C4-2B (cell line): ENCODE measurements around the gene GLRX2.
A peak's percentile ranks its signal among the peaks of the same experiment; 100 is the strongest.

Experiments used
- H3K27ac ChIP-seq: fragments of 450-650 bp; 2 replicates; pipeline ENCODE4 v1.5.1; 2017
- CTCF ChIP-seq: fragments of 450-650 bp; conservative IDR thresholded peaks from 2 replicates; pipeline ENCODE4 v1.5.1; 2017; ENCODE audit warnings: mild to moderate bottlenecking
- ZFX ChIP-seq: fragments of 450-650 bp; IDR thresholded peaks from 2 replicates; pipeline ENCODE4 v1.6.1; 2017

Gene GLRX2

GRCh38 chr1:193110864-193111263 lies 5.7 kb upstream of the GLRX2 start:
- no peak overlapping the region for H3K27ac ChIP-seq
- TF ChIP-seq CTCF (no peak), ZFX (no peak)

DNA sequence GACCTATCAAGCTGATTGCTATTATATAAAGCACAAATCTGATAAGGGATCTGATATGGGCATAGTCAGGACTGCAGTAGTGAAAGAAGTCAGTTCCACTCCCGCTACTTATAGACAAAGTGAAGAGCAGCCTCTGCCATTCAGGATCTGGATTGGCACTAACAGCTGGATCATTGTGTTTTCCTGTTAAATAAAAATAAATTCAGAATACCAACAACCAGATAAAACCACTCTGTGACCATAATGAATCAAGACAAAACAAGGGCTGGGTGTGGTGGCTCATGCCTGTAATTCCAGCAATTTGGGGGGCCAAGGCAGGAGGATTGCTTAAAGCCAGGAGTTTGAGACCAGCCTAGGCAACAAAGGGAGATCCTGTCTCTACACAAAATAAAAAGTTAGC lies 5.0 kb upstream of the GLRX2 start:
- TF ChIP-seq CTCF (no peak), ZFX (no peak)
- no peak overlapping the region for H3K27ac ChIP-seq

DNA sequence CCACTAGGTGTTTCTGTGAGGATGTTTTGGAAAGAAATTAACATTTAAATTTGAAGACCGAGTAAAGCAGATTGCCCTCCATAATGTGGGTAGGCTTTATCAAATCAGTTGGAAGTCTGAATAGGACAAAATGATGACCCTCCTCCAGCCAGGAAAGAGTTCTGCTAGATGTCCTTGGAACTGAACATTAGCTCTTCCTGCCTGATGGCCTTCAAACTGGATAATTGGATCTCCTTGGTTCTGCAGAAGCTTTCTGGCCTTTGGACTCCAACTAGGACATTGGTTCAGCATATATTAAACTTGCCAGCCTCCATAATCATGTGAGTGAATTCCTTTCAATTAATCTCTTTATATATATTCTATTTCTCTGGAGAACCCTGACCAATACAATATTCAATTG lies 4.4 kb upstream of the GLRX2 start:
- no peak overlapping the region; the same call in 1 of the 2 replicates for H3K27ac ChIP-seq
- TF ChIP-seq ZFX = no peak
- no peak for TF ChIP-seq CTCF

DNA sequence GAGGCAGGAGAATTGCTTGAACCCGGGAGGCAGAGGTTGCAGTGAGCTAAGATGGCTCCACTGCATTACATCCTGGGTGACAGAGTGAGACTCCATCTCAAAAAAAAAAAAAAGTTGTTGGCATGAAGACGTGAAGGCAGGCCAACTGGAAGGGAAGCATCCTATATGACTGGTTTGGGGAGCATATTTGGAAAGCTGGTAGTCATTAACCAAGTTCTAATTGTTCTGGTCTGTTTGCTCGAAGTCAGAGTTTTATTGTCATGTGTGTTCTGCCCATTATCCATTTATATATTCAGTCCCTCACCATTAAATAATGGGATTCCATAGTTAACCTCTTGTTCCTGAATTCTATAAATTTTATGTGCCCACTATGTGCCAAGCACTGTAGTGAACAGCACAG lies 3.3 kb upstream of the GLRX2 start:
- TF ChIP-seq CTCF (no peak), ZFX (no peak)
- peak overlapping the region; percentile 92 for H3K27ac ChIP-seq

DNA sequence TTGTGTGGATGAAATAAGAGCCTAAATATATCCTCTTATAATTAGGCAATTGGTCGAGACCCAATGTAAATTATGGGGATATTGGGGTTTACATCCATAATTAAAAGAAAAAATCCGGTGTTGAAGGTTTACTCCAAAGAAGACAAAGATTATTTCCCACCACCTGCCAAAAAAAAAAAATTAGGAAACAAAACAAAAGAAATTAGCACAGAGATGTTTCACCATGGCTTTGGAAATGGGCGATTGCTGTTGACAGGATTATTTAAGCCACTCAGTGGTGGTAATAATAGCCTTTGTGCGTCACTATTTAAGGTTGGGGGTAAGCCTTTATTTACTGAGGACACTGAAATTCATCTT lies 585 bp upstream of the GLRX2 start:
- H3K27ac ChIP-seq = peak overlapping the region; percentile 90
- TF ChIP-seq ZFX = no peak
- no peak for TF ChIP-seq CTCF

DNA sequence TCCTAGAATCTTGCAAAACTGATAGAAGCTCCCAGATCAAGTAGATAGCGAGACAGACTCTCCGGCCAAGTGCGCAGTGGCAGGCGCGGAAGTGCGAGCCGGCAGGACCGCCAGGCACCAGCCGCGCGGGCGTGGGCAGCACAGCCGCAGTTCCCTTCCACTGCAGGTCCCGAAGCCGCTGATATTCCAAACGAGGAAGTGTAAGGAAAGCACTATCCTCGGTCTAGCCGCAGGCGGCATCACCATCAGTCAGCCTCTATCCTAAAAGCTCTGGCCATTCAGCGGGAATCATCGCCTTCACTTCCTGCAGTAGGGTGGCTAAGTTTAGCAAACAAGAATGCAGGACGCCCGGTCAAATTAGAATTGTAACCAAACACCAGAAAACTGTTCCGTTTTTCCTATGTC lies 710 bp downstream of the GLRX2 start:
- TF ChIP-seq ZFX (no peak), CTCF (no peak)
- H3K27ac ChIP-seq = peak overlapping the region; percentile 90

DNA sequence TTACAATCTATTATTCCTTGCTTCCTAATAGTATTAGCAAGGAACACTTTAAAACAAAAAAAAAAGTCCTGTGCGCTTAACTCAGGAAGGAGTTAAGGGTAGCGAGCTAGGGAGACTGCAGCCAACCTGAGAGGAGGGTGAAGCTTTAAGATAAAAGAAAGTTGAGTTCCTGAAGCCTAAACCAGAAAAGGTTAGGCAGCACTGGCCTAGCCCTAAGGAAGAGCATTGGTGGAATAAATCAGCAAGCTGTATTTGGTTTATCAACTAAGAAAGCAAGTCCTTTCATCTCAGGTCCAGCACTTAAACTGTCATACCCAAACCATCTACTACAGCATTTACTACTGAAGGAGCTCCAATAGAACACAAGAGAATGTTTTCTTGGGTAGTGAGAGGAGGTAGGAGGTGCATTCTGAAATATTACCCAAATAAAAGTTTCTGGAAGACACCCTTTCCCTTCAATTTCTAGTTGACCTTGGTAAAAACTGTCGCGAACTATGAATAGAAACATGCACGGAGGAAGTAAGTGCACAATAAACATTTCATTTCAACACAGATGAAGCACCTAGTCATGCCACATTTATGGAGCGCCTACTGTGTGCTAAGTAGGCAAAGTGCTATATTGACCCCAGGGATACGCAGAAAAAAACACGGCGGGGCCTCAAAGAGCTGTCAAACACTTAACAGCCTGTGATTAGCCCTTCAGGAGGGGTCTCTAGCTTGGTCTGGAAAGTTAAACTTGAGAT lies 1.3 kb downstream of the GLRX2 start:
- H3K27ac ChIP-seq = peak overlapping the region; percentile 90
- no peak for TF ChIP-seq ZFX
- no peak for TF ChIP-seq CTCF
